Liver (tissue), 3 donors: ENCODE measurements around the gene ERBIN.

Experiments used
- ATF3 ChIP-seq: IDR thresholded peaks from 2 replicates; pipeline ENCODE4 v1.6.1; 2016; ENCODE audit warnings: antibody characterized with exemption
- CTCF ChIP-seq: fragments of 150-350 bp; IDR thresholded peaks from 2 replicates; pipeline ENCODE4 v1.5.1; 2017; ENCODE audit warnings: improper control_type of control experiment, low read depth, low read length; ENCODE audit not compliant: missing input control
- GABPA ChIP-seq, 2 donors: IDR thresholded peaks in 1 of 2; conservative IDR thresholded peaks in 1 of 2; 2 replicates each; pipeline ENCODE4 v1.6.1; 2016; ENCODE audit warnings: antibody characterized with exemption in 2 of 2, mild to moderate bottlenecking in 1 of 2, moderate library complexity in 1 of 2
- MAX ChIP-seq: IDR thresholded peaks from 2 replicates; pipeline ENCODE4 v1.6.1; 2016; ENCODE audit warnings: antibody characterized with exemption
- TAF1 ChIP-seq: conservative IDR thresholded peaks from 2 replicates; pipeline ENCODE4 v1.6.1; 2016; ENCODE audit warnings: antibody characterized with exemption, mild to moderate bottlenecking
- donor health status: healthy.
- donor health status: healthy.

- TF ChIP-seq TAF1: no peak
- no peak for TF ChIP-seq CTCF
- TF ChIP-seq ATF3: no peak
- TF ChIP-seq GABPA (IDR thresholded peaks at IDR 0.05 in 1 of 2, conservative IDR thresholded peaks at IDR 0.05 in 1 of 2): no peak
- no peak for TF ChIP-seq MAX
These were observed 19.9 kb downstream of the ERBIN start for GRCh38 chr5:65946198-65946745.
